Prostate gland (tissue), 2 donors: Measurements from ENCODE around the gene IGF2BP1. TPM values are rescaled to one million over a fixed set of nuclear protein-coding genes. Genes with fewer than 3 reads are reported as not detected.

Source experiments
- DNase-seq: peaks from one replicate; pipeline ENCODE4 v3.0.0-alpha.2; 2019; ENCODE audit warnings: low spot score
- H3K27ac ChIP-seq, 2 donors: fragments of 200-600 bp; sonication (generic); 2 replicates each; pipeline ENCODE4 v1.5.1; 2017 to 2019
- H3K27me3 ChIP-seq: fragments of 200-600 bp; sonication (generic); replicated peaks from 2 replicates; pipeline ENCODE4 v1.5.1; 2019; ENCODE audit not compliant: insufficient read depth
- H3K36me3 ChIP-seq, 2 donors: fragments of 200-600 bp; sonication (generic); 1 replicate in 1 of 2; 2 replicates in 1 of 2; pipeline versions ENCODE4 v1.5.1 to v1.8.1; 2017 to 2019
- H3K4me1 ChIP-seq: fragments of 200-600 bp; sonication (generic); replicated peaks from 2 replicates; pipeline ENCODE4 v1.5.1; 2019
- H3K4me3 ChIP-seq, 2 donors: fragments of 200-600 bp; sonication (generic); 2 replicates each; pipeline ENCODE4 v1.5.1; 2017 to 2019
- H3K9me3 ChIP-seq: fragments of 200-600 bp; sonication (generic); 2 replicates; pipeline ENCODE4 v1.5.1; 2017
- CTCF ChIP-seq, 4 experiments: fragments of 200-600 bp in 2 of 4; fragments of 450-650 bp in 2 of 4; sonication (generic) in 2 of 4; IDR thresholded peaks; 1 replicate in 3 of 4; 2 replicates in 1 of 4; pipeline ENCODE4 v1.5.1; 2016 to 2019; ENCODE audit warnings: antibody characterized with exemption in 4 of 4, mild to moderate bottlenecking in 2 of 4, moderate library complexity in 2 of 4
- POLR2A ChIP-seq: fragments of 450-650 bp; IDR thresholded peaks from one replicate; pipeline ENCODE4 v1.6.1; 2016; ENCODE audit warnings: antibody characterized with exemption, mild to moderate bottlenecking
- POLR2AphosphoS5 ChIP-seq: sonication (generic); formaldehyde crosslinking; IDR thresholded peaks from one replicate; pipeline ENCODE4 v1.6.1; 2017; ENCODE audit warnings: antibody characterized with exemption
- WGBS: methylation state at CpG from one replicate; pipeline ENCODE4 v1.1.5; 2018; 5-methylcytosine and 5-hydroxymethylcytosine counted together
- intact Hi-C: fragments of 100-400 bp; cut with DNase I; formaldehyde crosslinking; loops from one replicate; pipeline ENCODE4 v1.14.2; 2022
- total RNA-seq, 2 donors: library from RNA; depleted of rRNA; stranded (reverse); fragments of >200 nt; gene quantifications; one replicate each; pipeline ENCODE4 v1.1.0, GENCODE V29; 2016

The IGF2BP1 gene
- total RNA-seq, 2 donors from 2014 or later: 10.9 TPM; not detected in 1

- Histone ChIP-seq H3K9me3 (no peaks in the 10 kb centered on the region), H3K27me3 (no peaks in the 10 kb centered on the region), H3K4me1 (no peaks in the 10 kb centered on the region), H3K36me3 (no peaks in the 10 kb centered on the region), H3K4me3 (no peak overlapping the region), H3K27ac (no peak overlapping the region)
- DNase-seq: no peak
- 87% methylated on average over 3 of the region's 3 CpGs for WGBS
- intact Hi-C loops: no loop called here
- TF ChIP-seq CTCF (IDR thresholded peaks at IDR 0.05) (no peak), POLR2A (no peak), POLR2AphosphoS5 (no peak)
These were observed 77.8 kb downstream of the IGF2BP1 start for GRCh38 chr17:49074851-49075540.

GRCh38 chr17:49076573-49077384 lies 79.6 kb downstream of the IGF2BP1 start:
- no peak for DNase-seq
- Histone ChIP-seq H3K9me3 (no peaks in the 10 kb centered on the region), H3K4me3 (no peak overlapping the region), H3K36me3 (no peaks in the 10 kb centered on the region), H3K27ac (no peak overlapping the region), H3K27me3 (no peaks in the 10 kb centered on the region), H3K4me1 (no peaks in the 10 kb centered on the region)
- intact Hi-C loops: no loop called here
- no peak for TF ChIP-seq POLR2AphosphoS5
- TF ChIP-seq CTCF (IDR thresholded peaks at IDR 0.05): no peak
- TF ChIP-seq POLR2A: no peak
- 82% methylated on average over 7 of the region's 7 CpGs for WGBS

- H3K4me3 ChIP-seq: no peak overlapping the region
- no peak for DNase-seq
- intact Hi-C loops: no loop called here
- WGBS: 56% methylated on average over 7 of the region's 7 CpGs
- H3K27me3 ChIP-seq: no peaks in the 10 kb centered on the region
- no peak overlapping the region for H3K27ac ChIP-seq
- H3K36me3 ChIP-seq: no peaks in the 10 kb centered on the region
- TF ChIP-seq POLR2AphosphoS5 (no peak), POLR2A (no peak), CTCF (IDR thresholded peaks at IDR 0.05) (no peak)
- H3K9me3 ChIP-seq: no peaks in the 10 kb centered on the region
- H3K4me1 ChIP-seq: no peaks in the 10 kb centered on the region
These were observed 81.1 kb downstream of the IGF2BP1 start for GRCh38 chr17:49078248-49078647.

- 86% methylated on average over 10 of the region's 10 CpGs for WGBS
- H3K9me3 ChIP-seq: no peaks in the 10 kb centered on the region
- H3K27me3 ChIP-seq: no peaks in the 10 kb centered on the region
- TF ChIP-seq POLR2AphosphoS5 (no peak), POLR2A (no peak), CTCF (IDR thresholded peaks at IDR 0.05) (no peak)
- H3K27ac ChIP-seq: no peak overlapping the region
- H3K4me3 ChIP-seq: no peak overlapping the region
- no peak for DNase-seq
- intact Hi-C loops: no loop called here
- H3K4me1 ChIP-seq: no peaks in the 10 kb centered on the region
- H3K36me3 ChIP-seq: no peaks in the 10 kb centered on the region
These were observed 82.9 kb downstream of the IGF2BP1 start for GRCh38 chr17:49079840-49080663.
